K562 (cell line): ENCODE measurements around the gene STEAP3. TPM values are rescaled to one million over a fixed set of nuclear protein-coding genes. Genes with fewer than 3 reads are reported as not detected.
A peak's percentile ranks its signal among the peaks of the same experiment; 100 is the strongest.

Source experiments
- BDP1 ChIP-seq: IDR thresholded peaks from 3 replicates; pipeline ENCODE4 v1.6.1; 2011; ENCODE audit not compliant: insufficient read length, insufficient read depth
- E2F3 ChIP-seq: fragments of 250-450 bp; sonication (Bioruptor Pico); IDR thresholded peaks from 2 replicates; pipeline ENCODE4 v1.4.0; 2020; ENCODE audit warnings: mild to moderate bottlenecking
- EP300 ChIP-seq: IDR thresholded peaks from 2 replicates; pipeline ENCODE4 v1.6.1; 2012; ENCODE audit warnings: low read length, improper control_type of control experiment
- ETS2 ChIP-seq: IDR thresholded peaks from 2 replicates; pipeline ENCODE4 v1.6.1; 2016; ENCODE audit warnings: borderline replicate concordance, missing genetic modification characterization, mild to moderate bottlenecking, moderate library complexity, missing compliant biosample characterization; ENCODE audit not compliant: poor library complexity, severe bottlenecking
- HDAC3 ChIP-seq: fragments of 450-650 bp; IDR thresholded peaks from 2 replicates; pipeline ENCODE4 v1.6.1; 2018; ENCODE audit warnings: borderline replicate concordance, mild to moderate bottlenecking, moderate library complexity; ENCODE audit not compliant: partially characterized antibody
- MTA2 ChIP-seq: fragments of 450-650 bp; IDR thresholded peaks from 2 replicates; pipeline ENCODE4 v1.6.1; 2016; ENCODE audit warnings: low read depth
- SRSF3 ChIP-seq: fragments of 200-400 bp; formaldehyde crosslinking; IDR thresholded peaks from 2 replicates; pipeline ENCODE4 v1.6.1; 2016; ENCODE audit warnings: mild to moderate bottlenecking, low read length, moderate library complexity; ENCODE audit not compliant: insufficient read depth
- UBTF ChIP-seq, 2 experiments: IDR thresholded peaks; 2 replicates each; pipeline ENCODE4 v1.6.1; 2012; ENCODE audit warnings: improper control_type of control experiment in 2 of 2, low read depth in 2 of 2, low read length in 2 of 2, borderline replicate concordance in 1 of 2
- ZNF133 ChIP-seq: fragments of 250-450 bp; sonication (Bioruptor Pico); IDR thresholded peaks from 2 replicates; pipeline ENCODE4 v1.4.0; 2020; ENCODE audit warnings: mild to moderate bottlenecking
- ZNF395 ChIP-seq: fragments of 200-800 bp; sonication (Bioruptor generic); IDR thresholded peaks from 2 replicates; pipeline ENCODE4 v1.6.1; 2017; ENCODE audit warnings: missing genetic modification characterization, missing compliant biosample characterization
- ZNF695 ChIP-seq: fragments of 450-650 bp; formaldehyde crosslinking; IDR thresholded peaks from 2 replicates; pipeline ENCODE4 v1.4.0; 2020; ENCODE audit warnings: mild to moderate bottlenecking, moderate library complexity
- polyA plus RNA-seq, 8 experiments: library from polyadenylated mRNA; depleted of rRNA in 4 of 8; stranded (reverse) in 5 of 8; unstranded in 3 of 8; fragments of >200 nt; fragmentation: Nextera tagmentation in 2 of 8; fragmentation: Illumina TruSeq in 1 of 8; extraction: Ambion mirVana in 2 of 8; extraction: Trizol in 1 of 8; gene quantifications; 2 replicates each; pipeline versions ENCODE4 v1.2.1 to v1.2.3, GENCODE V29; 2011 to 2014; ENCODE audit warnings: inconsistent platforms in 1 of 8, missing spikeins in 1 of 8
- total RNA-seq, 7 experiments: library from RNA; depleted of rRNA in 6 of 7; stranded (reverse); fragments of >200 nt in 6 of 7; fragmentation: Illumina TruSeq in 2 of 7; extraction: Trizol in 2 of 7; gene quantifications; 2 replicates each; pipeline versions ENCODE4 v1.2.1 to v1.2.3, GENCODE V29; 2011 to 2021; ENCODE audit warnings: low replicate concordance in 1 of 7
- TF ChIP-seq, protein P1 (sequence below): fragments of 200-800 bp; sonication (Bioruptor generic); IDR thresholded peaks from 2 replicates; pipeline ENCODE4 v1.6.1; 2017; ENCODE audit warnings: missing genetic modification characterization, missing compliant biosample characterization
- TF ChIP-seq, protein P2 (sequence below): sonication (generic); IDR thresholded peaks from 2 replicates; pipeline ENCODE4 v1.6.1; 2016
- TF ChIP-seq, protein P3 (sequence below): fragments of 250-450 bp; sonication (Bioruptor Pico); IDR thresholded peaks from 2 replicates; pipeline ENCODE4 v1.8.0; 2021; ENCODE audit warnings: borderline replicate concordance, mild to moderate bottlenecking, moderate library complexity; ENCODE audit not compliant: poor library complexity, severe bottlenecking
- TF ChIP-seq, protein P4 (sequence below): fragments of 450-650 bp; IDR thresholded peaks from 2 replicates; pipeline ENCODE4 v1.6.1; 2014; ENCODE audit warnings: low read depth, mild to moderate bottlenecking, moderate library complexity, borderline replicate concordance
- TF ChIP-seq, protein P5 (sequence below): sonication (generic); formaldehyde crosslinking; IDR thresholded peaks from 2 replicates; pipeline ENCODE4 v1.8.1; 2023; ENCODE audit warnings: mild to moderate bottlenecking, missing genetic modification reagents

Gene STEAP3
- total and polyA plus RNA-seq, 9 of the 15 experiments (the other 6 are each of a cell fraction or from before 2014, with no cell fraction given), result 1.8 to 31.6 (median 9.0) TPM

- TF ChIP-seq UBTF (IDR thresholded peaks at IDR 0.05; ENCODE audit: borderline replicate concordance in 1 of 2, low read depth in 2 of 2, low read length in 2 of 2), result no peak
- no peak for TF ChIP-seq ZNF395 (CRISPR knock-in tag)
- no peak for TF ChIP-seq MTA2
- peak; percentile 26 for TF ChIP-seq HDAC3
- no peak for TF ChIP-seq BDP1
- no peak for TF ChIP-seq ZNF695 (CRISPR knock-in tag)
- TF ChIP-seq E2F3 (CRISPR knock-in tag), result 0 out of 2 replicates have a peak, but pooled peaks have one; percentile 40
- no peak for TF ChIP-seq ZNF133 (CRISPR knock-in tag)
- TF ChIP-seq, protein P1, sequence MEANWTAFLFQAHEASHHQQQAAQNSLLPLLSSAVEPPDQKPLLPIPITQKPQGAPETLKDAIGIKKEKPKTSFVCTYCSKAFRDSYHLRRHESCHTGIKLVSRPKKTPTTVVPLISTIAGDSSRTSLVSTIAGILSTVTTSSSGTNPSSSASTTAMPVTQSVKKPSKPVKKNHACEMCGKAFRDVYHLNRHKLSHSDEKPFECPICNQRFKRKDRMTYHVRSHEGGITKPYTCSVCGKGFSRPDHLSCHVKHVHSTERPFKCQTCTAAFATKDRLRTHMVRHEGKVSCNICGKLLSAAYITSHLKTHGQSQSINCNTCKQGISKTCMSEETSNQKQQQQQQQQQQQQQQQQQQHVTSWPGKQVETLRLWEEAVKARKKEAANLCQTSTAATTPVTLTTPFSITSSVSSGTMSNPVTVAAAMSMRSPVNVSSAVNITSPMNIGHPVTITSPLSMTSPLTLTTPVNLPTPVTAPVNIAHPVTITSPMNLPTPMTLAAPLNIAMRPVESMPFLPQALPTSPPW, result peak; percentile 45
- TF ChIP-seq, protein P2, sequence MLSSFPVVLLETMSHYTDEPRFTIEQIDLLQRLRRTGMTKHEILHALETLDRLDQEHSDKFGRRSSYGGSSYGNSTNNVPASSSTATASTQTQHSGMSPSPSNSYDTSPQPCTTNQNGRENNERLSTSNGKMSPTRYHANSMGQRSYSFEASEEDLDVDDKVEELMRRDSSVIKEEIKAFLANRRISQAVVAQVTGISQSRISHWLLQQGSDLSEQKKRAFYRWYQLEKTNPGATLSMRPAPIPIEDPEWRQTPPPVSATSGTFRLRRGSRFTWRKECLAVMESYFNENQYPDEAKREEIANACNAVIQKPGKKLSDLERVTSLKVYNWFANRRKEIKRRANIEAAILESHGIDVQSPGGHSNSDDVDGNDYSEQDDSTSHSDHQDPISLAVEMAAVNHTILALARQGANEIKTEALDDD, result no peak; the same call in 1 of the 2 replicates
- TF ChIP-seq ETS2 (tag), result no peak
- TF ChIP-seq SRSF3, result no peak
- TF ChIP-seq, protein P3, sequence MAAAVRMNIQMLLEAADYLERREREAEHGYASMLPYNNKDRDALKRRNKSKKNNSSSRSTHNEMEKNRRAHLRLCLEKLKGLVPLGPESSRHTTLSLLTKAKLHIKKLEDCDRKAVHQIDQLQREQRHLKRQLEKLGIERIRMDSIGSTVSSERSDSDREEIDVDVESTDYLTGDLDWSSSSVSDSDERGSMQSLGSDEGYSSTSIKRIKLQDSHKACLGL, result no peak
- peak; percentile 46; the same call in 1 of the 2 replicates for TF ChIP-seq EP300
- TF ChIP-seq, protein P4, sequence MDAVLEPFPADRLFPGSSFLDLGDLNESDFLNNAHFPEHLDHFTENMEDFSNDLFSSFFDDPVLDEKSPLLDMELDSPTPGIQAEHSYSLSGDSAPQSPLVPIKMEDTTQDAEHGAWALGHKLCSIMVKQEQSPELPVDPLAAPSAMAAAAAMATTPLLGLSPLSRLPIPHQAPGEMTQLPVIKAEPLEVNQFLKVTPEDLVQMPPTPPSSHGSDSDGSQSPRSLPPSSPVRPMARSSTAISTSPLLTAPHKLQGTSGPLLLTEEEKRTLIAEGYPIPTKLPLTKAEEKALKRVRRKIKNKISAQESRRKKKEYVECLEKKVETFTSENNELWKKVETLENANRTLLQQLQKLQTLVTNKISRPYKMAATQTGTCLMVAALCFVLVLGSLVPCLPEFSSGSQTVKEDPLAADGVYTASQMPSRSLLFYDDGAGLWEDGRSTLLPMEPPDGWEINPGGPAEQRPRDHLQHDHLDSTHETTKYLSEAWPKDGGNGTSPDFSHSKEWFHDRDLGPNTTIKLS, result no peak
- TF ChIP-seq, protein P5, sequence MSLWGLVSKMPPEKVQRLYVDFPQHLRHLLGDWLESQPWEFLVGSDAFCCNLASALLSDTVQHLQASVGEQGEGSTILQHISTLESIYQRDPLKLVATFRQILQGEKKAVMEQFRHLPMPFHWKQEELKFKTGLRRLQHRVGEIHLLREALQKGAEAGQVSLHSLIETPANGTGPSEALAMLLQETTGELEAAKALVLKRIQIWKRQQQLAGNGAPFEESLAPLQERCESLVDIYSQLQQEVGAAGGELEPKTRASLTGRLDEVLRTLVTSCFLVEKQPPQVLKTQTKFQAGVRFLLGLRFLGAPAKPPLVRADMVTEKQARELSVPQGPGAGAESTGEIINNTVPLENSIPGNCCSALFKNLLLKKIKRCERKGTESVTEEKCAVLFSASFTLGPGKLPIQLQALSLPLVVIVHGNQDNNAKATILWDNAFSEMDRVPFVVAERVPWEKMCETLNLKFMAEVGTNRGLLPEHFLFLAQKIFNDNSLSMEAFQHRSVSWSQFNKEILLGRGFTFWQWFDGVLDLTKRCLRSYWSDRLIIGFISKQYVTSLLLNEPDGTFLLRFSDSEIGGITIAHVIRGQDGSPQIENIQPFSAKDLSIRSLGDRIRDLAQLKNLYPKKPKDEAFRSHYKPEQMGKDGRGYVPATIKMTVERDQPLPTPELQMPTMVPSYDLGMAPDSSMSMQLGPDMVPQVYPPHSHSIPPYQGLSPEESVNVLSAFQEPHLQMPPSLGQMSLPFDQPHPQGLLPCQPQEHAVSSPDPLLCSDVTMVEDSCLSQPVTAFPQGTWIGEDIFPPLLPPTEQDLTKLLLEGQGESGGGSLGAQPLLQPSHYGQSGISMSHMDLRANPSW, result no peak
Observed at GRCh38 chr2:119175517-119175916, 48.1 kb upstream of the STEAP3 start (continued).
